ENCODE data around the gene KDM7A.

The KDM7A gene

DNA sequence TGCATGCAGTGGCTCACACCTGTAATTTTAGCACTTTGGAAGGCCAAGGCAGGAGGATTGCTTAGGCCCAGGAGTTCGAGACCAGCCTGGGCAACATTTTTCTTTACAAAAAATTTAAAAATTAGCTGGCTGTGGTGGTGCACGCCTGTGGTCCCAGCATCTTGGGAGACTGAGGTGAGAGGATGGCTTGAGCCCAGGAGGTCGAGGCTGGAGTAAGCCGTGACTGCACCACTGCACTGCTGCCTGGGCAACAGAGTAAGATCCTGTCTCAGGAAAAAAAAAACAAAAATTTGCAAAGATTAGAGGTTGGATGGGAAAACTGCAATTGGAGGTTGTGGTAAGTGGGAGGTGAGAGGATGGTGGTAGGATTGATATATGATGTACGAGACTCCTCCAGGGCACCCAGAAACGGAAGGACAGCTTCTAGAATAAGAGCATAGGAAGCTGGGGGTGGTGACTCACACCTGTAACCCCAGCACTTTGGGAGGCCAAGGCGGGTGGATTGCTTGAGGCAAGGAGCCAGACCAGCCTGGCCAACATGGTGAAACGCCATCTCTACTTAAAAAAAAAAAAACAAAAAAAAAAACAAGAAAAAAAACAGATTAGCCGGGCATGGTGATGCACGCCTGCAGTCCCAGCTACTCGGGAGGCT is 94.9 kb downstream of the KDM7A start:
- DNase-seq, result no peak

DNA sequence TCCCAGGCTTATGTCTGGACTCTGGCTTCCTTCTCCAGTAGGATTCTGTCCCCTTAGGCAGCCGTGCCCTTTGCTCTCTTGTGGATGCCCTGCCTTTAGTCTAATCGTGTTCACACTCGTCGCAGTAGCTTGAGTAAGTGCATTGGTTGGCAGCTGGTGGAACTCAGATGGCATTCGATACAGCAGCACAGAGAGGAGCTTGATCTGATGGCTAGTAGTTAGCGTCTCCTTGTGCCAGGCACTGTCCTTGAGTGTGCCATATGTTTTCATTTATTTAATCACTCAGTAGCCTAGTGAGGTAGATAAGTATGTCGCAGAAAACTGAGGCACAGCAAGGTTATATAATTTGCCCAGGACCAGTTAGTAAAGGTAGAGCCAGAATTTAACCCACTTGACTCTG is 95.9 kb downstream of the KDM7A start:
- DNase-seq, result no peak

DNA sequence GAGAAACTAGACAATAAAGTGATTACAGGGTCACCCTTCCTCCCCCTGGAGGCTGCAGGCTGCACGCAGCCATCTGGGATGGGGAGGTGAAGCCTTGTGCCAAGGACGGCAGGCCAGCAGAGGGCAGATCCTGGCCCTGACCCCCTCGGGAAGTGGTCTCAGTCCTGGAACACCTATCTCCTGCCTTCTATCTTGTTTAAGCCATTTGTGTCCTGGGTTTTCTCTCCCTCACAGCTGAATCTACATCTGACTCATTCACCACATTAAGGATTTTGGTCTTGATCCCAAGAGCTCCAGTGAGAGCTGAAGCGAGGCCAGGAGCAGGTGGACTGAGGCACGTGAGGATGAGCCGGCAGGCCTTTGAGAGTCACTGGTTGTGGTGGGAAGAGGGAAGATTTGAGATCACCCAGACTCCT is 97.7 kb downstream of the KDM7A start:
- DNase-seq, result no peak

DNA sequence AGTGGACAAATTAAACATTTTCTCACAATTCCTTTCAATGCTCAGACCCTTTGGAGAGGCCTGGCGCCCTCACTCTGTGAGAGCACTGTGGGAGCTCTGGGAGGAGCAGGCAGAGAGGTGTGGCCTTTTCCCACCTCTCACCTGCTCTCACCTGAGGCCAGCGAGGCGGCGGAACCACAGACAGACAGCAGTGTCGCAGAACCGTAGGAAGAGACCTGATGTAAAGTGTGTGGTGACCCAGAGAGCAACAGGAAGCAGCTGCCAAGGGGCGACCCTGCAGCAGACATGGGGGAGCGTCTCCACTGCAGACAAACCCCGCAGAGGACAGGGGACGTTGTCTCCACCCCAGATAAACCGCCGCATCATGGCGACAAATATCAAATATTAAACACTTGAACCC is 98.4 kb downstream of the KDM7A start:
- no peak for DNase-seq

DNA sequence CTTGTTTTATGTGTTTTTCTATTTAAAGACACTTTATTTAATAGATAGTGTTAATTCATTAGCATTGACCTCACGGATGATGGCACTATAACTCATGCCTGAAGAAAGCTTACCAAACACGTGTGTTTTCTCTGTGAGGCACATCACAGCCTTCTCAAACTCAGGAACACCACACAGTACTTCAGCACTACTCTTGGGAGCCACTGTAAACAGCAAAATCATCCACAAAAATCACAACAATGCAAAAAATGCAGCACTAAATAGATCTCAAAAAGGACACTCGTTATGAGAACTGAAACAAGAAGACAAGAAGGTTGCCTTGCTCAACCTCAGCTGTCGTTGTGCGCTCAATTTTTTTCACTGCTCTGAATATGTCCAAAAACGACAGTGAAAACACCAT is 102.0 kb downstream of the KDM7A start:
- DNase-seq, result no peak

DNA sequence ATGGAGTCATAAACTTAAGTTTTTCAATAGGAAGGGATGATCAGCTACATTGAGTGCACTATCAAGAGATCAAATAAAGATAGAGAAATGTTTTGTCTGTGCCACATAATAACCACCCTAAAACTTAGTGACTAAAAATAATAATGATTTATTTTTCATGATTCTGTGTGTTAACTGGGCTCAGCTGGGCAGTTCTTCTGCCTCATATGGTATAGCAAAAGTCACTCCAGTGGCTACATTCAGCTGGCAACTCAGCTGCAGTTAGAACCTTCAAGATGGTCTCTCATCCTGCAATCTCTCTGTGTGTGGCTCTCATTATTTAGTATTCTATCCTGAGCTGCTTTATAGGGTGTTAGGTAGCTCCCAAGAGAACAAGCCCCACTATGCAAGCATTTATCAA is 106.2 kb downstream of the KDM7A start:
- no peak for DNase-seq

DNA sequence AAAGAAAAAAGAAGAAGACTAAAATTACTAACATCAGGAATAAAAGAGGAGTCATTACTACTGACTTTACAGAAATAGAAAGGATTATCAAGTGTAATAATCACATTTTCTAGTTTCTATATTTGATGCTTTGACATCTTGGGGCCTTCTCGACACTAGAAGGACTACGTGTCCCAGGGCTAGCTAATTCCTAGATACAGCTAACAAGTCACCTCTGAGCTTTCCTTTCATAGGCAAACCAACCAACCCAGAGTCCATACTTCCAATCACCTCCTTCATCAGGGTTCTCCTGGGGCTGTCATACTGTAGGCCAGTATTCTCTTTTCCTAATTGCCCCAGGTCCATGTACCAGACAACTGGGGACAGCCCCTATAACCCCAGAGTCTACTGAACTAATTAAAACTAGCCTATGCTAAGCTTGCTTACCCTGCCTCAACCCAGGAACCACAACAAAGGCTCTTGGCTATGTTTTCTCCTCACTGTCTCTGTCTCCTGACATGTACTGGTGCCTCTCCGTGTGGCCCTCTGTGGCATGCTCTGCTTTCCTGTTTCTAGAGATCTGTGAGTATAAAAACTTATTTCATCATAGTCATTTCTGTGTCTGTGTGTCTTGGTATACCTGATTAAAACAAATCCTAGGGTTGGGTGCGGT is 107.4 kb downstream of the KDM7A start:
- no peak for DNase-seq

DNA sequence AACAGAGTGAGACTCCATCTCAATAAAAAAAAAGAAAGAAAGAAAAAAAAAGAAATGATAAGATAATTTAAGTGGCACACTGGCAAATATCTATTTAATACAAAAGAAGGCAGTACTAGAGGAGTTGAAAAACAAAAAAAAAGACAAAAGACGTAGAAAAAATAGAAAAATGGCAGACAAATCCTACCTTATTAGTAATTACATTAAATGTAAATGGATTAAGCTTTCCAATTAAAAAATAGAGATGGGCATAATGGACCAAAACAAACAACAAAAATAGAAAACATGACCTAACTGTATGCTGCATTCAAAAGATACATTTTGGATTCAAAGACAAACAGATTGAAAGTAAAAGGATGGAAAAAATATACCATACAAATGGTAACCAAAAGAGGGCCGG is 108.8 kb downstream of the KDM7A start:
- no peak for DNase-seq

DNA sequence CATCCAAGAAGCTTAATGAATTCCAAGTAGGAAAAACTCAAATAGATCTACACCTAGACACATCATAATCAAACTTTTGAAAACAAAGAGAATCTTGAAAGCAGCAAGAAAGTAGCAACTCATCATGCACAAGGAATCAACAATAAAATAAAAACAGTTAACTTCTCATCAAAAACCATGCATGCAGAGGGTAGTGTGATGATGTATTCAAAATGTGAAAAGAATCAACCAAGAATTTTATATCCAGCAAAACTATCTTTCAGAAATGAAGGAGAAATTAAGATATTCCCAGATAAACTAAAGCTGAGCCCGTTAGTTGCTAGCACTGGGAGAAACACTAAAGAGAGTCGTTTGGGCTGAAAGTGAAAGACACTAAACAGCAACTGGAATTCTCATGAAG is 109.7 kb downstream of the KDM7A start:
- no peak for DNase-seq

DNA sequence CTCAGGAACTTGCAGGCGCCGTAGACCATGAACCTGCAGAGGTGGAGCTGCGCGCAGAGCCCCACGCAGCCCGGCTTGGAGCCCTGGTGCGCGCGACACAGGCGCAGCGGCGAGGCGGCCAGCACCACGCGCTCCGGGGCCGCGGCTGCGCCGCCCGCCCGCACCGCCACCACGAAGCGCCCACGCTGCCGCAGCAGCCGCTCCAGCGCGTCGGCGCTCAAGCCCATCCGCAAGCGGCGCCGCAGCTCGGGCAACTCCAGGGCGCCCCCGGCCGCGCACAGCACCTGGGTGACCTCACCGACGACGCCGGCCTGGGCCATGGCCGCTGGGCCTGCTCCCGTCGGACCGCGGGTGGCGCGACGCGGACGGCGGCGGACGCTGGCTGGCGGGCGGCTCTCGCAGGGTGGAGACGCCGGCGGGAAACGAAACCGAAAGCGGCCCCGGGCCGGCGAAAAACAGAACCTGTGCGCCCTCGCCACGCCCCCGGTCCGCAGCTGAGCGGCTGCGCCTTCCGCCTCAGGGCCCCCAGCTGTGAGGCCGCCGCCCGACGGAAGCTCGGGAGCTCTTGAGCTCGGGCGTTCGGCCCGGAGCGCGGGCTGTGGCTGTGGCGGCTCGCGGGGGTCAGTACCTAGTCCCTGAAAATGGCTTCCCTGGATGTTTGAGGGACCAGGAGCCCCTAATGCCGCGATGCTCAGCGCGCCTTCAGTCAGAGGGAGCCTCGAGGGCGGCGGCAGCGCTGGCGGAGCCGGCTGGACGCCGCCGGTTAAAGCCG is 114.1 kb downstream of the KDM7A start, which contains the start of gene PARP12:
Gene PARP12 (minus strand): TSS at position 424 of the 772 bp plus-strand sequence. CDS start 104 bp downstream, at position 320.
- peak; percentile 90 for DNase-seq

DNA sequence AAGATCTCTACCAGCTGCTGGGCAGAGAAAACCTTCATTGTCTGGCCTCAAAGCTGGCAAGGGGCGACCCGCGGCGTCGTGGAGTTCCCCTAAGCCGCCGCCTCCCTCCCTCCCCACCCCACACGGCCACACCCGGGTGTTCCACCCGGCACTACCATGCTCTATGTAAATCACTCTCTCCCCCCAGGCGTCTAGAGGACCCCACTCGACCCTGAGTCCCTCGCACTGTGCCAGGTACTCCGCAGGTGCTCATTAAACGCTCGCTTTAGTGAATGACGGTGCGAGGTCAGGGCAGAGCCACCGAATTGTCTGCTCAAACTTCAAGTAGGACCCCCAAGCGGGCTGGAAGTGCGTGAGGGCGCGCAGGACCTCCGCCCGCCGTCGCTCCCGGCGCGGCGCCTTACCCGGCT is 114.7 kb downstream of the KDM7A start:
- no peak for DNase-seq

DNA sequence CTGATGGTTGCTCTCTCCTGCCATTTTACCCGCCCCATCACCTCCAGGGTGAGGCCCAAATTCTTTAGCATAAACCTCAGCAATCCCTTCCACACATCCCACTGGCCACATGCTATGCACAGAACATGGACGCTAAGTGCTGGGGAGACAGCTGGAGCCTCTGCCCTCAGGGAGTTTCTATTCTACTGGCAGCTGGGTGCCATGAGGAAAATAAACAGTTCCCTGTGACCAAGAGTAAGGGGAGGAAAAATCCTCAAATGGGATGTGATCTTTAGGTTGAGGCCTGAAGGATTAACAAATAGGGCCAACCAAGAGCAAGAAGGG is 115.2 kb downstream of the KDM7A start:
- DNase-seq, result no peak

DNA sequence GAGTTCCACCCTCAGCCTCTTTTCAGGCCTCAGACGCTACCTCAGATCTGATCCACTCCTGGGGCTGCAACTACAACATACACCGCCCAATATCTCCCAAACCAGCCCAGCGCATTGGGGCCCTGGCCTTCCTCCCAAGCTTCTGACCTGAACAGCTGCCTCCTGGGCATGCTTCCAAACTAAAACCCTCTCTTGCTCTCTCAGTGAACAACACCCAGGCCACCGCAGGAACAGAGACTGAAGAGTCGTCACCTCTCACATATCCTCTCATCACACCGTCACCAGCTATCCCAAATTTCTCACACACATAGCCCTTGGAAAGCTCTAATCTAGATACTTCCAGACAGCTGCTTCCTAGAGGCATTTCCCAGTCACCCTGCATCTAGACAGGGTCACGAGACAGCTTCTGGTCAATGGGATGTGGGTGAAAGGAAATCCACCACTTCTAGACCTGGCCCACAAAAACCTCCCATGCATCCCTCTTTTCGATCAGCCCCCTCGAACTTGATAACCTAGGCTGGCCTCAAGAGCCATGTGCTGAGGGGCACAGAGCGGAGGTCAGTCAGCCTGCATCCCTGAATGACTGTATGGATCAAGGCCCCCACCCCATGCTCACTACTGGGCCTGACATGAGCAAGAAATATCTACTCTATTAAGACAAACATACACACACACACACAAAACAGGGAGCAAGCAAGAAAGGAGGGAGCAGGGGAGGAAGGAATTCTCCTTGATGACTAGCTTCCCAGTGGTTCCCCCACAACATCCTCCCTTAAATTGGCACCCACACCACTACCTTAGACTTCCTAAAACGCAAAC is 115.8 kb downstream of the KDM7A start:
- DNase-seq, result no peak

DNA sequence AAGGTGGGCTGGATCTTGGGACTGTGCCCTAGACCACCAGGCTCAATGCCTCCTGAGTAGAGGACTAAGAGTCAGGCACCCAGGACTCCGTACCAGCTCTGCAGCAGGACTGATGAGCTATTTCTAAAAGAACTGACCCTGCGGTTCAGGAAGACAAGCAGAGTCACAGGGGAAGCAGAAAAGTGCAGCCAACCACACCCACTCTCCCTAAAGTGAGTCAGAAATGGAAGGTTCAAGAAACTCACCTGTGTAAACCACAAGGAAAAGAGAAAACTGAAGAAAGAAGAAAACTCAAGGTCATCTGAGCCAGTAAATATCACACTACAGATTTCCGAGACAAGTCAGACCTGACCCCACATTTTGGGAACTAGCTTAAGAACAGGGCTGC is 116.5 kb downstream of the KDM7A start:
- DNase-seq, result no peak

DNA sequence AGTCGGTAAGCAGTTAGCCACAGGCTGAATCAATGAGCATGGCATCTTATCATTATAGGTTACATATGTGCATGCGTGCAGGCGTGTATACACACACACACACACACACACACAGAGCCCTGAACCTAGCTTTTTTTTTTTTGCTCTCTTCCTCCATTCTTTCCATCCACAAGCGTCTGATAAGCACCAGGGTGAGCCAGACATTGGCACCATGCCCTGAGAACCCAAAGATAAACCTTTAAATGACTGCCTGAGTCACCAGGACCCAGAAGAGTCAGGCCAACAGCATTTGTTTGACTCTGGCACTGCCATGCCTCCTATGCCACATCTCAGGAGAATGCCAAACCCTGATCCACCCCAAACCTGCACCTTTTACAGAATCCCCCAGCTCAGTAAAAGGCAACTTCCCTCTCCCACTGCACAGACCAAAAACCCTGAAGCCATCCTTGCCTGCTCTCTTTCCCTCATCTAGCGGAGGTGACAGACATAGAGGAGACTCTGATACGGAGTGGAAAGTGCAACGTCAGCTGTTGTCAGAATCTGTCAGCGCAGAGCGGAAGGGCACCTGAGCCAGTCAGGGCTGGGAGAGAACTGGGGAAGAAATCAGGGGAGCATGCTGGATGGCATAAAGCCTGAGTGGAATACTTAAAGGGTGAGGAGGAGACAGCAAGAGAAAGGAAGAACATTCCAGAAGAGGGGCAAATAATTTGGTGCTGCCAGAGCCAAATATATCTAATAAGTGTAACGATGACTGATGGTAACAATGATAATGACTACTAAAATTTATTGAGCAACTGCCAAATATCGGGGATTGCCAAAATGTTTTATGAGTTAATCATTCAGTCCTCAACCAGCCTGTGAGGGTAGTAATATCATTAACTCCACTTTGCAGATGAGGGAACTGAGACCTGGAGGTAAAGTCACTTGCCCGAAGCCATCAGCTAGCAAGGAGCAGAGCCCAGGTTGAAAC is 117.2 kb downstream of the KDM7A start:
- DNase-seq, result no peak

DNA sequence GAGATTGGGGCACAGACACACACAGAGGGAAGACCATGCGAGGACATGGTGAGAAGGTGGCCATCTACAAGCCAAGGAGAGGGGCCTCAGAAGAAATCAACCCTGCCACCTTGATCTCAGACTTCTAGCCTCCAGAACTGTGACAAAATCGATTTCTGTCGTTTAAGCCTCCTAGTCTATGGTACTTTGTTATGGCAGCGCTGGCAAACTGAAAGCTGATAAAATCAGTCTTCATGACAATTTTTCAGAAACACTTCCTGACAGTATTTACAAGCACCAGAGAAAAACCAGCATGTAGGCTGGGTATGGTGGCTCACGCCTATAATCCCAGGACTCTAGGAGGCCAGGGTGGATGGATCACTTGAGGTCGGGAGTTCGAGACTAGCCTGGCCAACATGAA is 118.3 kb downstream of the KDM7A start:
- DNase-seq, result no peak

DNA sequence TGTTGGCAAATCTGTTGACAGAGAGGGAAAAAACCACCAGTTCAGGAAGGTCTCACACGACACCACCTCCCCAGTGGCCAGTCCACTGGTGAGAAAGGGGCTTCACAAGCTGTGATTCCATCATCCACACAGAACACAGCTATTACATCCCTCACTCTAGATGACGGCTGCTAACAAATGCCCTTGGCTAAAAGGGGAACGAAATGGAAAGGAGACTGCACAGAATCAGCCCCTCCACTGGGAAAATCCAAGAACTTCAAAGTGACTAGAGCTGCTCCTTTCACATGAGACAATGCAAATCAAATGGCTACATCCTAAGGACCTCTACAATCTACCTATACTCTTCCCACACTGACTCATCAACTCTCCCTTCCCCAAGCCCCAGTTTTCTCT is 119.6 kb downstream of the KDM7A start:
- DNase-seq, result no peak

DNA sequence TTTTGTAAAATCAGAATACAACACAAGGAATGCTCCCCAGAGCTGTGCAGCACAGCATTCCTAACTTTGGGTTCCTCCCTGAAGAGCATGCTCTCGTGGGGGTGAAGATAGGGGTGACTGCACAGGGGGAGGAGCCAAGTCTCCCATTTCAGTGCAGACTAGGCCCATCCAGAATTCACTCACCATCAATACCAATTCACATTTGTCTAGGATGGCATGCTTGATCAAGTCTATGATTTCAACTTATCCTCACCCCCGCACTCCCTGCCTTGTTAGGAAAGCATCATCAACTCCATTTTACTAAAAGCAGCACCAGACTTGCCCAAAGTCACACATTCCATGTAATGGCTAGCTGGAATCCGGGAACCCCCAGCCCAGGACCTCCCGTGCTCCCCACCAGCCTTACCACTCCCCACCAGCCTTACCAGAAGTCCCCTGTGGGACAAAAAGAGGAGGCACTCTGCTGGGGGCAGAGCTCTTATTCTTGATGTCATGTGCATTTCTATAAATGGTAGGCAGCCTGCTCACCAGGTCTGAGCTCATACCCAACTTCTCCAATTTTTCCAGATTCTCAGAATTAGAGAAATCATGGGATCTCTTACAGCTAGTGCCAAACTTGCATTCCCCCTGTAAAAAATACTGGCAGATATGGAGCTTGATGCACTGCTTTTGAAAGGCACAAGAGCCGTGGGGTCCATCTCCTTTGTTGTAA is 120.2 kb downstream of the KDM7A start:
- DNase-seq, result no peak

DNA sequence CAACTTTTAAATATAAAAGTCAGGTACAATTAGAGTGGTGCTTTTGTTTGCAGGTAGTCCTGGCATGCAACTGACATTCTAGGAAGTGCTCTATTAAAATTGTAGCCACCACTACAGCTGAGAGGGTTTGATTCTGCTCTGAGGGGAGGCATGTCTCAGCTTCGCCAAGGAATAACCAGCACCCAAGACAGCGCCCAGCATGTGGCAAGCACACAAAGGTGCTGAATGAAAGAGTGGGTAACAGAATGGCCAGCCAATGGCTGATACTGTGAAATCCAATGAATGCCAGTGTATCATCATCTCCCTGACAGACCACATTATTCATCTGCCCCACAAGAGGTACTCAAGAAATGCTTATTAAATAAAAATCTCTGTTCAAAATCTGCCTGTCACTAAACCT is 121.0 kb downstream of the KDM7A start:
- no peak for DNase-seq

DNA sequence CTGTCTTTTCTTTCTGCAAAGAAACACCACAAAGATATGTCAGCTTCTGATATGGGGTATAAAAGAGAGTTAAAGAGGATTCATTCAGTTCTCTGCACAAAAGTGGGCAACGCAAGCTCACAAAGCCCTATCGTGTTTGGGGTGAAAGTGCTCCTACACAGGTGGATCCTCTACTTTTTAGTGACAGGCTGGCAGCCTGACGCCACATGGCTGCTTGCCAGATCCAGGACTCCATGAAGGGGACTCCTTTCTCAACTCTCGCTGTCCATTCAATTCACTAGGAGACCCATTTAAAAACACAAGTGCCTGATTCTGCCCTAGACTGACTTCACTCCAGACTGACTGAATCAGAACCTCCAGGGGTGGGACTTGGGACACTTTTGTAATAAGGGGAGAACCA is 122.0 kb downstream of the KDM7A start:
- DNase-seq, result no peak

DNA sequence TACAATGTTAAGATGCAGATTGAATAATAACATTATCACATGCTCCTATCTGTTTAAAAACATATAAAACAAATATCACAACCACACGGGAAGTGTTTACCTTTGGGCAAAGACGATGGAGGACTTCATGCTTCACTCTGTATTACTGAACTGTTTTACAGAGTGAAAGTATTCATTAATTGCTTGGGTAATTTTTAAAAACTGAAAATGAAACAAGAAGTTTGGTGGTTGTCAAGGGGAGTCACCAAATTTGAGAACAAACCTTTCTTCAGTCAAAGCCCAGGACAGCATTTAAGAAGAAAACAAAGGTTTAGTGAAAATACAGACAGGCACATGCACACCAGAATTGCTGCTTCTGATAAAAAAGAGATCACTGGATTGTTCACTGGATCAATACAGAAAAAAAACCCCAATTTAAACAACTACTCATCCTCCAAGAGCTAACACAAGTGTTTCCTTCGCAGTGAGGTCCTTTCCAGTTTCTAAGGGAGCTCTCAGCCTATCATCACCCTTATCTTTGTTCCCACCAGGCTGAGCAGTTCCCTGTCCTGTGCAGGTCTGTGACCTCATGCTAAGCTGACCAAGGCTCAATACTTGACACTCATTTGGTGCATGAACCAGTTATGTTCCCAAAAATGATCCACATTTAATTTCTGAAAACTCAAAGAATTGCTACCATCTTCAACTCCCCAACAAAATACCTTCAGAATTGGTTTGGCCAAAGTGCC is 122.8 kb downstream of the KDM7A start:
- DNase-seq, result no peak
